ENCODE data around the gene PCDHA7.
"Not testable (repeated sequence)": the region's sequence is repeated elsewhere in the genome, so short reads cannot be mapped to it uniquely, and the experiment has no call there.

PCDHA7 gene

GRCh38 chr5:140822281-140822629 lies 11.8 kb upstream of the PCDHA7 start:
- DNase-seq (ENCODE audit: low spot score), result no peak

- not testable (repeated sequence) for DNase-seq (ENCODE audit: low spot score)
Measured at GRCh38 chr5:140822969-140823368, 11.1 kb upstream of the PCDHA7 start.

- no peak for DNase-seq (ENCODE audit: low spot score)
Measured at GRCh38 chr5:140823475-140823874, 10.6 kb upstream of the PCDHA7 start.

- no peak for DNase-seq (ENCODE audit: low spot score)
Measured at GRCh38 chr5:140827704-140828361, 6.2 kb upstream of the PCDHA7 start, which contains the start of gene PCDHA6. Gene PCDHA6, plus strand, starts transcription at chr5:140827960. Its CDS starts 132 bp downstream, at chr5:140828092.

GRCh38 chr5:140828362-140828737 lies 5.7 kb upstream of the PCDHA7 start:
- no peak for DNase-seq (ENCODE audit: low spot score)

GRCh38 chr5:140829511-140830501 lies 4.3 kb upstream of the PCDHA7 start:
- DNase-seq (ENCODE audit: low spot score), result not testable (repeated sequence)

- not testable (repeated sequence) for DNase-seq (ENCODE audit: low spot score)
Measured at GRCh38 chr5:140834439-140835008, 455 bp downstream of the PCDHA7 start.

GRCh38 chr5:140835622-140836510 lies 1.8 kb downstream of the PCDHA7 start:
- no peak for DNase-seq (ENCODE audit: low spot score)

- no peak for DNase-seq (ENCODE audit: low spot score)
Measured at GRCh38 chr5:140840978-140841962, 7.2 kb downstream of the PCDHA7 start, which contains the start of gene PCDHA8. Gene PCDHA8, plus strand, starts transcription at chr5:140841187. Its CDS starts 135 bp downstream, at chr5:140841322.

GRCh38 chr5:140842798-140843733 lies 9.0 kb downstream of the PCDHA7 start:
- DNase-seq (ENCODE audit: low spot score), result no peak

GRCh38 chr5:140848139-140849102 lies 14.4 kb downstream of the PCDHA7 start, which contains the start of gene PCDHA9:
Gene PCDHA9, plus strand, starts transcription at chr5:140848382. Its CDS starts 114 bp downstream, at chr5:140848496.
- DNase-seq (ENCODE audit: low spot score), result not testable (repeated sequence)

GRCh38 chr5:140849831-140850634 lies 16.0 kb downstream of the PCDHA7 start:
- not testable (repeated sequence) for DNase-seq (ENCODE audit: low spot score)

- peak; percentile 16 for DNase-seq (ENCODE audit: low spot score)
Measured at GRCh38 chr5:140855772-140856674, 22.0 kb downstream of the PCDHA7 start, which contains the start of gene PCDHA10. Gene PCDHA10, plus strand, starts transcription at chr5:140855897. Its CDS starts 152 bp downstream, at chr5:140856049.

GRCh38 chr5:140857177-140857986 lies 23.3 kb downstream of the PCDHA7 start:
- DNase-seq (ENCODE audit: low spot score), result no peak

GRCh38 chr5:140857987-140858240 lies 23.8 kb downstream of the PCDHA7 start:
- no peak for DNase-seq (ENCODE audit: low spot score)
